BE2C (cell line): Measurements from ENCODE around the gene OR2A14.
A peak's percentile ranks its signal among the peaks of the same experiment; 100 is the strongest.
"Not testable (repeated sequence)": the region's sequence is repeated elsewhere in the genome, so short reads cannot be mapped to it uniquely, and the experiment has no call there.

ENCODE experiments used
- DNase-seq: peaks from one replicate; pipeline ENCODE4 v3.0.0-alpha.2; 2020
- H3K27me3 ChIP-seq: fragments of 250-450 bp; sonication (Bioruptor Pico); 2 replicates; pipeline ENCODE4 v1.5.1; 2020; ENCODE audit warnings: mild to moderate bottlenecking
- H3K36me3 ChIP-seq: fragments of 250-450 bp; sonication (Bioruptor Pico); 2 replicates; pipeline ENCODE4 v1.5.1; 2020; ENCODE audit warnings: mild to moderate bottlenecking
- H3K4me1 ChIP-seq: fragments of 250-450 bp; sonication (Bioruptor Pico); 2 replicates; pipeline ENCODE4 v1.5.1; 2020
- H3K4me3 ChIP-seq: 2 replicates; pipeline ENCODE4 v1.5.1; 2011; ENCODE audit warnings: low read depth, low read length
- H3K9me3 ChIP-seq: fragments of 250-450 bp; sonication (Bioruptor Pico); 2 replicates; pipeline ENCODE4 v1.5.1; 2020
- TF ChIP-seq, protein P1 (sequence below): IDR thresholded peaks from 2 replicates; pipeline ENCODE4 v1.5.1; 2012; ENCODE audit warnings: mild to moderate bottlenecking, low read depth, low read length

The OR2A14 gene

GRCh38 chr7:144164784-144165183 lies 41.8 kb downstream of the OR2A14 start:
- Histone ChIP-seq H3K27me3 (no peaks in the 10 kb centered on the region), H3K9me3 (no peaks in the 10 kb centered on the region), H3K4me3 (no peak overlapping the region), H3K36me3 (no peaks in the 10 kb centered on the region), H3K4me1 (no peaks in the 10 kb centered on the region)
- TF ChIP-seq, protein P1, sequence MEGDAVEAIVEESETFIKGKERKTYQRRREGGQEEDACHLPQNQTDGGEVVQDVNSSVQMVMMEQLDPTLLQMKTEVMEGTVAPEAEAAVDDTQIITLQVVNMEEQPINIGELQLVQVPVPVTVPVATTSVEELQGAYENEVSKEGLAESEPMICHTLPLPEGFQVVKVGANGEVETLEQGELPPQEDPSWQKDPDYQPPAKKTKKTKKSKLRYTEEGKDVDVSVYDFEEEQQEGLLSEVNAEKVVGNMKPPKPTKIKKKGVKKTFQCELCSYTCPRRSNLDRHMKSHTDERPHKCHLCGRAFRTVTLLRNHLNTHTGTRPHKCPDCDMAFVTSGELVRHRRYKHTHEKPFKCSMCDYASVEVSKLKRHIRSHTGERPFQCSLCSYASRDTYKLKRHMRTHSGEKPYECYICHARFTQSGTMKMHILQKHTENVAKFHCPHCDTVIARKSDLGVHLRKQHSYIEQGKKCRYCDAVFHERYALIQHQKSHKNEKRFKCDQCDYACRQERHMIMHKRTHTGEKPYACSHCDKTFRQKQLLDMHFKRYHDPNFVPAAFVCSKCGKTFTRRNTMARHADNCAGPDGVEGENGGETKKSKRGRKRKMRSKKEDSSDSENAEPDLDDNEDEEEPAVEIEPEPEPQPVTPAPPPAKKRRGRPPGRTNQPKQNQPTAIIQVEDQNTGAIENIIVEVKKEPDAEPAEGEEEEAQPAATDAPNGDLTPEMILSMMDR, result no peak
- no peak for DNase-seq

- H3K4me1 ChIP-seq, DNase-seq, H3K27me3 ChIP-seq, H3K4me3 ChIP-seq, H3K9me3 ChIP-seq, H3K36me3 ChIP-seq: not testable (repeated sequence)
Observed at GRCh38 chr7:144171594-144172350, 48.8 kb downstream of the OR2A14 start.

GRCh38 chr7:144174613-144175012 lies 51.6 kb downstream of the OR2A14 start:
- Histone ChIP-seq H3K4me3 (no peak overlapping the region), H3K4me1 (no peaks in the 10 kb centered on the region), H3K9me3 (no peaks in the 10 kb centered on the region), H3K27me3 (no peaks in the 10 kb centered on the region), H3K36me3 (no peaks in the 10 kb centered on the region)
- DNase-seq, result no peak
- TF ChIP-seq, protein P1, result no peak

- not testable (repeated sequence) for H3K36me3 ChIP-seq, H3K9me3 ChIP-seq, H3K4me3 ChIP-seq, H3K27me3 ChIP-seq, H3K4me1 ChIP-seq
- TF ChIP-seq, protein P1, result peak; percentile 39
- DNase-seq, result peak; percentile 10
Observed at GRCh38 chr7:144178380-144179164, 55.6 kb downstream of the OR2A14 start.

DNA sequence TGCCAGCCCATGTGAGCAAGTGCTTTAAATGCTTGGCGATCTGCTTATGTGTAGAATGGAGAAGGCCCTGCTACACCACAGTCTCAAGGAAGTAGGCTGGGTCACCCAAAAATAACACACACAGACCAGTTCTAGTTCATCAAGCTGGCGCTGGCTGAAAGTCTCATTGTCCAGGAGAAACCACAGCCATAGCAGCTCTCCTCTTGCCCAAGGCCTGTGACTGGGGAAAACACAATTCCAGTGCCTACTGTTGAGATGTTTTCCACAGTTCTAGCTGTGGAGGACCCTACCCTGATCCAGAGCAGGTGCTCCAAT lies 56.1 kb downstream of the OR2A14 start:
- not testable (repeated sequence) for H3K4me1 ChIP-seq, H3K9me3 ChIP-seq, H3K4me3 ChIP-seq, DNase-seq, H3K36me3 ChIP-seq, H3K27me3 ChIP-seq
